Stimulated activated CD4-positive, alpha-beta T cell treated with anti-CD3 and anti-CD28 coated beads, Interleukin-1b, Interleukin-23, amount 100 ng/mL, for 48 hours (primary cell): ENCODE data around the gene SMYD4.
A peak's percentile ranks its signal among the peaks of the same experiment; 100 is the strongest.
"Not testable (repeated sequence)": the region's sequence is repeated elsewhere in the genome, so short reads cannot be mapped to it uniquely, and the experiment has no call there.

Experiments used
- DNase-seq: peaks from one replicate; pipeline ENCODE4 v3.0.0-alpha.2; 2020

SMYD4 gene

DNA sequence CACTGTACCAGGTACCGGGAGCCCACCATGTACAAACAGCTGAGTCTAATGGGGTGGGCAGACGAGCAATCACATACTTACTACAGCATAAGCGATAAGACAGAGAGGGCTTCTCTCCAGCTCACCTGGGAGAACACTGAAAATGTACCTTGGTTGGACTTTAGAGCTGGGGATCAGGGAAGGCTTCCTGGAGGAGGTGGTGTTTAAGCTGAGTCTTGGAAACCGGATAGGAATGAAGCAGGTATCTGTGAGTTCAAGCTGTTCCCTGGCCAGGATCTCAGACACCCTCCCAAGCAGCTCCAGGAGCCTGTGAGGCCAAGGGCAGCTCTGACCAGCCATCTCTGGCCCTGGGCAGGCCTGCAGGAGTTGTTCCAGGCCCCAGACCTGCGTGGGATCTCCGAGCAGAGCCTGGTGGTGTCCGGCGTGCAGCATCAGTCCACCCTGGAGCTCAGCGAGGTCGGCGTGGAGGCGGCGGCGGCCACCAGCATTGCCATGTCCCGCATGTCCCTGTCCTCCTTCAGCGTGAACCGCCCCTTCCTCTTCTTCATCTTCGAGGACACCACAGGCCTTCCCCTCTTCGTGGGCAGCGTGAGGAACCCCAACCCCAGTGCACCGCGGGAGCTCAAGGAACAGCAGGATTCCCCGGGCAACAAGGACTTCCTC, 75.8 kb downstream of the SMYD4 start:
- no peak for DNase-seq

DNA sequence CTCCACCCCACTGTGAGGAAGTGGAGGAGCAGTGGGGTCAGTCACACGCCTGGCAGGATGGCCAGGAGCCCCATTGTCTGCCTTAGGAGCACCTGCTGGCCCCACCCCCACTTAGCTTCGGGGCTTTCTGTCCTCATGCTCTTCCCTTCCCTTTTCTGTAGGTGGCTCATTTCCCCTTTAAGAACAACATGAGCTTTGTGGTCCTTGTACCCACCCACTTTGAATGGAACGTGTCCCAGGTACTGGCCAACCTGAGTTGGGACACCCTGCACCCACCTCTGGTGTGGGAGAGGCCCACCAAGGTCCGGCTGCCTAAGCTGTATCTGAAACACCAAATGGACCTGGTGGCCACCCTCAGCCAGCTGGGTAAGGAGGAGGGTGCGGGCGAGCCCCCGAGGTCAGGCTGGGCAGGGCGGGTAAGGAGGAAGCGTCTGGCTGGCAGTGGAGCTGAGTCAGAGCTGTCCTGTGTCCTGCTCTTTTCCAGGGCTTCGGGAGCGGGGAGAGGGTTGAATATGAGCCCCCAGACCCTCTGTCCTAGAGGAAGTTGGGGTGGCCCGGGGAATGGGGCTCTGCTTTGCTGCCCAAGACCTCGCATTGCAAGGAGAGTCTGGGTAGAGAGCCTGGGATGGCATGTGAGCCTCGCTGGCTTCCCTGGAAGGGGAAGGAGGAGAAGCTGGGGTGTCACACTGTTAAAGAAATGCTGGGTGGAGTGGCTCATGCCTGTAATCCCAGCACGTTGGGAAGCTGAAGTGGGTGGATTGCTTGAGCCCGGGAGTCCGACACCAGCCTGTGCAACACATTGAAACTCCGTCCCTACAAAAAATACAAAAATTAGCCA, 77.1 kb downstream of the SMYD4 start:
- no peak for DNase-seq

DNA sequence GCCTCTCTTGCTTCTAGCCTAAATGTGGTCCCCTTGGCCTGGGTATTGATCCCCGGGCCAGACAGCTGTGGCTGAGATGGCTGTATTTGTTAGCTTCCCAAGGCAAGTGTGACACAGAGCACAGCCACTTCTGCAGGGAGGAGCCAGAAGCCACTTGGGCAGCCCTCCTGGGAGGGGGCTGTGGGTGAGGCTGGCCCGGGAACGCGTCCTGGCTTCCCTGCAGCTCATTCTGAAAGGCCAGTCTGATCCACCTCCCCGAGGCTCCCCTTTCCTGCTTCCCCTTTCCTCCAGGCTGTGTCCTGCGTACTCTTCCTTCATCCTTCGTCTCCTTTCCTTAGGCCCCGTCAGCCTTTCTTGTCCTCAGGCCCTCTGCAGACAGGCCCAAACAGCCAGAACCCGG, 79.1 kb downstream of the SMYD4 start:
- no peak for DNase-seq

DNA sequence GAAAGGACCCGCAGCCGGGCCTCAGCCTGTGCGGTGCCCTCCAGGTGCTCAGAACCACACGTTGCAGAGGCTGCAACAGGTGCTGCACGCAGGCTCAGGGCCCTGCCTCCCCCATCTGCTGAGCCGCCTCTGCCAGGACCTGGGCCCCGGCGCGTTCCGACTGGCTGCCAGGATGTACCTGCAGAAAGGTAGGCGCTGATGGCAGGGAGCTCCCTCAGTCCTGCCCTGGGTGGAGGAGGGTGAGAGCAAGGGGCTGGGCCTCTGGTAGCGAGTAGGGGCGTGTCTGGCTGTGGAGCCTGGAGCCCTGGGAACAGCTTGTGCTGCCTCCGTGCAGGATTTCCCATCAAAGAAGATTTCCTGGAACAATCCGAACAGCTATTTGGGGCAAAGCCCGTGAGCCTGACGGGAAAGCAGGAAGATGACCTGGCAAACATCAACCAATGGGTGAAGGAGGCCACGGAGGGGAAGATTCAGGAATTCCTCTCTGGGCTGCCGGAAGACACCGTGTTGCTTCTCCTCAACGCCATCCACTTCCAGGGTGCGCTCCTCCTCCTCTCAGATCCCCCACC, 82.6 kb downstream of the SMYD4 start:
- DNase-seq, result no peak

DNA sequence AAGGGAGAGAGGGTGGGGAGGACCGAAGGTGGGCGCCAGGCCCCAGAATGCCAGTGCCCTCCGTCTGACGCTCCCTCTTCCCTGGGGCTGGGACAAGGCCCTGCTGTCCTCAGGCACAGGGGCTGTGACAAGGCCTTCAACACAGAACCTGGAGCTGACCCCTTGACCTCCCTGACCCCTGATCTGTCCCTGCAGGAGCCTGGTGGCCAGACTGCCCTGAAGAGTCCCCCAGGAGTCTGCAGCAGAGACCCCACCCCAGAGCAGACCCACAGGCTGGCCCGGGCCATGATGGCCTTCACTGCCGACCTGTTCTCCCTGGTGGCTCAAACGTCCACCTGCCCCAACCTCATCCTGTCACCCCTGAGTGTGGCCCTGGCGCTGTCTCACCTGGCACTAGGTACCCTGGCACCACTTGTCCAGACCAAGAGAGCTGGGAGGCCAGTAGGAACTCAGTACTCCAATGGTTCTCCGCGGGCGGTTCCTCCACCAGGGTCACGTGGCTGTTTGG, 84.1 kb downstream of the SMYD4 start:
- no peak for DNase-seq

- DNase-seq, result no peak
These were observed 84.9 kb downstream of the SMYD4 start for GRCh38 chr17:1744551-1745512.

GRCh38 chr17:1743088-1743439, 86.6 kb downstream of the SMYD4 start:
- no peak for DNase-seq

- no peak for DNase-seq
These were observed 87.2 kb downstream of the SMYD4 start, which contains the start of gene SERPINF2 for GRCh38 chr17:1742371-1743087. Gene SERPINF2, plus strand, starts transcription at chr17:1742871. Its CDS starts 2,125 bp downstream, at chr17:1744996.

GRCh38 chr17:1741899-1742298, 87.8 kb downstream of the SMYD4 start:
- DNase-seq, result not testable (repeated sequence)

DNA sequence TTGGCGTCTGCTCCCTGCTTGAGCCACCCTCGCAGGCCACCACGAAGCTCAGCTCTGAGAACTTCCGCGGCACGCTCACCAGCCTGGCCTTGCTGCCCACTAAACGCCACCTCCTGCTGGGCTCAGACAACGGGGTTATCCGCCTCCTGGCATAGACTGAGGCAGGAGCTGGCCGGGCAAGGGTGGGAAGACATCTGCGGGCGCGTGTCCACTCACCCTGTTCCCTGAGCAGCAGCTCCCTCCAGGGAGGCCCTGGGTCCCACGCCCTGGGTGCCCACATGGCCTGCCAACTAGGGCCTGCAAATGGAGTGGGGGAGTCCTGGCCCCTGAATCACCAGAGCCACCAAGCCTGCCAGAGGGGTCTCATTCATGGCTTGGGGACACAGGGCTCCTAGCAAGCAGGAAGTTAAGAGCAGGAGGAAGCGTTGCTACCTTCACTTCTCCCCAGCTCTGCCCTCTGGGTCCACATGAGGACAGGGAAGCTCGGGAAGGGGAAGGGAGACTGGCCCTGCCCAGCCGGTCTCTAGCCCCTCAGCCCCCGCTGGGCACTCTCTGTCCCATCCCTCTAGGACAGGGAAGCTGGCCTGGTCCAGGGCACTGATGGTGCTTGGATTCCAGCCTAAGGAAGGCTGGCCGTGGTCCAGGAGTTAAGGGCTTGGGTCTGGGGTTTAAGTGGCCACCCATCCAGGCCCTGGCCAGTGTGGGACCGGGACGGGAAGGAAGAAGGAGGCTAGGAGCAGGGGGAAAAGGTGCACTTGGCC, 92.0 kb downstream of the SMYD4 start:
- DNase-seq, result no peak

- DNase-seq, result peak; percentile 66
These were observed 93.1 kb downstream of the SMYD4 start for GRCh38 chr17:1736348-1737281.

GRCh38 chr17:1735834-1736347, 93.8 kb downstream of the SMYD4 start:
- no peak for DNase-seq

DNA sequence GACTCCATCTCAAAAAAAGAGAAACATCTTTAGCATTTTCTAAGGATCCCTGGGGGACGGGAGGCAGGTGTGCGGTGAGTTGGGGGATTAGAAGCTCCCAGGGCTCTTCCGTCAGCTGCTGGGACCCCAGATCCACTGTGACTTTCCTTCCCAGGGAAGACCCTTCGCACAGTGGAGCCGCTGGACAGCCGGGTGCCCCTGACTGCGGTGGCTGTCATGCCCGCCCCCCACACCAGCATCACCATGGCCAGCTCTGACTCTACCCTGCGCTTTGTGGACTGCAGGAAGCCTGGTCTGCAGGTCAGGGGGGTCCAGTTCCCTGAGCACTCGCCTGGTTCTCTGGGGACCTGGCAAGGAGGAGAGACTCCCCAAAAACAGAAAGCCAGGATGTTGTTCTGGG, 94.3 kb downstream of the SMYD4 start:
- no peak for DNase-seq

DNA sequence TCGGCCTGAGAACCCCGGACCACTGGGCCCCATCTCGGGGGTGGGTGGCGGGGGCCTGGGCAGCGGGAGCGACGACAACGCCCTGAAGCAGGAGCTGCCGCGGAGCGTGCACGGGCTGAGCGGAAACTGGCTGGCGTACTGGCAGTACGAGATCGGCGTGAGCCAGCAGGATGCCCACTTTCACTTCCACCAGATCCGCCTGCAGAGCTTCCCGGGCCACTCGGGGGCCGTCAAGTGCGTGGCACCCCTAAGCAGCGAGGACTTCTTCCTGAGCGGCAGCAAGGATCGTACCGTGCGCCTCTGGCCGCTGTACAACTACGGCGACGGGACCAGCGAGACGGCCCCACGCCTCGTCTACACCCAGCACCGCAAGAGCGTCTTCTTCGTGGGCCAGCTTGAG, 95.9 kb downstream of the SMYD4 start:
- no peak for DNase-seq

- no peak for DNase-seq
These were observed 96.8 kb downstream of the SMYD4 start for GRCh38 chr17:1732833-1733321.

DNA sequence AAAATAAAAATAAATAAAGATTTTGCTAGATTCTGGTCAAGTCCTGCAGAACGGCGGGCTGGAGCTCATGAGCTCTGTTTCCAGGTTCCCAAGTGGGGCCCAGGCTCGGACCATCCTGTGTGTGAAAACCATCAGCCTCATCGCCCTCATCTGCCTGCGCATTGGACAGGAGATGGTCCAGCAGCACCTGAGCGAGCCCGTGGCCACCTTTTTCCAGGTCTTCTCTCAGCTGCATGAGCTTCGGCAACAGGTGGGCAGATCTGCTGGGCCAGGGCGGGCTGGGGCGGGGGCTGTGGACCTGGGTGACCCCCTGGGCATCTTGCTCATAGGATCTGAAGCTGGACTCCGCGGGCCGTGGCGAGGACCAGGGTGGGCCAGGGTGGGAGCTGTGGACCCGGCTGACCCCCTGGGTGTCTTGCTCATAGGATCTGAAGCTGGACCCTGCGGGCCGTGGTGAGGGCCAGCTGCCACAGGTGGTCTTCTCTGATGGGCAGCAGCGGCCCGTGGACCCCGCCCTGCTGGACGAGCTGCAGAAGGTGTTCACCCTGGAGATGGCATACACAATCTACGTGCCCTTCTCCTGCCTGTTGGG, 97.4 kb downstream of the SMYD4 start:
- DNase-seq, result no peak

GRCh38 chr17:1731194-1731506, 98.6 kb downstream of the SMYD4 start:
- no peak for DNase-seq

DNA sequence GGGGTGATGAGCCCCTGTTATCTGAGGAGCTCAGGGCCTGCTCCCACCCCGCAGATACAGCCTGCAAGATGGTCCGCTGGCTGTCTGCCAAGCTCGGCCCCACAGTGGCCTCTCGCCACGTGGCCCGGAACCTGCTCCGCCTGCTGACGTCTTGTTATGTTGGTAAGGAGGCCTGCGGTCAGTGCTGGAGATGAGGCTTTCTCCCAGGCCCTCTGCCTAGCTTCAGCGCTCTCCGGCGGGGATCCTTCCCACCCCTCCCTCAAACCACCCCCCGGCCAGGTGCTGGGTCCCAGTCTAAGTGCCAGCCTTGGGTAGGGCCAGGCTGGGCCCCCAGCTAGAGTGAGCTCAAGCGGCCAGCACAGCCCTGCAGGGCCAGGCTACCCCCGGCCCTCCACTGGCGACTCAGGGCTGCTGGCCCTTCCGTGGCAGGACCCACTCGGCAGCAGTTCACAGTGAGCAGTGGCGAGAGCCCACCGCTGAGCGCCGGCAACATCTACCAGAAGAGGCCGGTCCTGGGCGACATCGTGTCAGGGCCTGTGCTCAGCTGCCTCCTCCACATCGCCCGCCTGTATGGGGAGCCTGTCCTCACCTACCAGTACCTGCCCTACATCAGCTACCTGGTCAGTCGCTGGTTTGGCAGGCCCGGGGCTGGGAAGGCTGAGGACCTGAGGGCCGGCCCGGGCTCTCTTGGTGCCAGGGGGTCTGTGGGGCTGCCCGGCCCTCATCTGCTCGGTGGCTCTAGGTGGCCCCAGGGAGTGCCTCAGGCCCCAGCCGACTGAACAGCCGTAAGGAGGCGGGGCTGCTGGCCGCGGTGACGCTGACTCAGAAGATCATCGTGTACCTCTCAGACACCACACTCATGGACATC, 99.1 kb downstream of the SMYD4 start:
- DNase-seq, result no peak
